ENCODE data around the gene DOCK7.
"Not testable (repeated sequence)": the region's sequence is repeated elsewhere in the genome, so short reads cannot be mapped to it uniquely, and the experiment has no call there.

Gene DOCK7

GRCh38 chr1:62567182-62567581 is 121.0 kb downstream of the DOCK7 start:
- Mint-ChIP-seq H3K36me3 (ENCODE audit: low read depth) (peaks cover 96% of the 10 kb centered on the region), H3K9me3 (peaks cover 69% of the 10 kb centered on the region)
- H3K27me3 Mint-ChIP-seq (ENCODE audit: low read depth, poor library complexity); DNase-seq; H3K4me1 Mint-ChIP-seq; H3K4me3 Mint-ChIP-seq; H3K27ac Mint-ChIP-seq: not testable (repeated sequence)

- no peak overlapping the region for H3K4me3 Mint-ChIP-seq
- no peak overlapping the region for H3K27ac Mint-ChIP-seq
- no peak for TF ChIP-seq CTCF (IDR thresholded peaks at IDR 0.05)
- H3K27me3 Mint-ChIP-seq (ENCODE audit: low read depth, poor library complexity), result no peaks in the 10 kb centered on the region
- H3K4me1 Mint-ChIP-seq, result no peaks in the 10 kb centered on the region
- peaks cover 21% of the 10 kb centered on the region for H3K9me3 Mint-ChIP-seq
- no peak for DNase-seq
- H3K36me3 Mint-ChIP-seq (ENCODE audit: low read depth), result peaks cover 62% of the 10 kb centered on the region
Measured at GRCh38 chr1:62561306-62561705, 126.9 kb downstream of the DOCK7 start.

DNA sequence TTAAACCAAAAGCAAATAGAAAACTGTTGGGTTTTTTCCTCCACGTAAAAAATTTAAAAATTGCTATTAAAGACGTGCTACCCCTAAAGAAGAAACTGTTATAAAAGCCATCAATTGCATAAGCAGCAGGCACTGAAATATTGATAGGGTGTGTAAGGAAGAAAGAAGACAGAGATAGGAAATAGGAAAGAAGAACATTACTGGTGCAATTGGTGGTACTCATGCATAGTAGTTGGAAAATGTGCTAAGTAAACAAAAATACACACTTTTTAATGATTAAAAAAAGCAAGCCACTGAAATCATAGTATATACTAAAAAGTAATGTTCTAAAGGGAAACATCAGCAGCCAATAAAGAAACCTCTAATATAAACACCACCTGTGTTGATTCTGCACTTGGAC is 143.6 kb downstream of the DOCK7 start:
- Mint-ChIP-seq H3K9me3 (no peaks in the 10 kb centered on the region), H3K4me3 (no peak overlapping the region), H3K4me1 (no peaks in the 10 kb centered on the region), H3K27me3 (ENCODE audit: low read depth, poor library complexity) (no peaks in the 10 kb centered on the region), H3K36me3 (ENCODE audit: low read depth) (peaks cover 15% of the 10 kb centered on the region), H3K27ac (no peak overlapping the region)
- no peak for TF ChIP-seq CTCF (IDR thresholded peaks at IDR 0.05)
- no peak for DNase-seq

GRCh38 chr1:62541048-62541447 is 147.1 kb downstream of the DOCK7 start:
- no peaks in the 10 kb centered on the region for H3K27me3 Mint-ChIP-seq (ENCODE audit: low read depth, poor library complexity)
- H3K36me3 Mint-ChIP-seq (ENCODE audit: low read depth), result peaks cover 22% of the 10 kb centered on the region
- H3K9me3 Mint-ChIP-seq, result no peaks in the 10 kb centered on the region

DNA sequence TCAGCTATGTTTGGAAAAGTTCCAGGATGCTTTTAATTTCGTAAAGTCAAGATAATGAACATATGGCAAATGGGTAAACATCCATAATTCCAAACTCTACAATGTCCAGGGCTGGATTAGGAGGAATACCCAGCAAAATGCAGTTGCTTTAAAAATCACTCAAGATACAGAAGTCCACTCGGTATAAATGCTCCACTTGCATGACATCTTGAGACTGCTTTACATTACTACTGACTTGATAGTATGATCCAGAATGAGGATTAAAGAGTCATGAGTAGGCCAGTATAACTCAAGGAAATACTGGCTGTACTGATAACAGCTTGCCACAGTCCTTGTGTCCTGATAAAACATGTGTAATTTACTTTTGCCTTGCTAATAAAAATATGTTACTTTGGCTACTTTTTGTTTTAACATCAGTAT is 149.1 kb downstream of the DOCK7 start:
- no peak for TF ChIP-seq CTCF (IDR thresholded peaks at IDR 0.05)
- no peaks in the 10 kb centered on the region for H3K4me1 Mint-ChIP-seq
- DNase-seq, result no peak
- peaks cover 32% of the 10 kb centered on the region for H3K36me3 Mint-ChIP-seq (ENCODE audit: low read depth)
- H3K4me3 Mint-ChIP-seq, result no peak overlapping the region
- no peaks in the 10 kb centered on the region for H3K27me3 Mint-ChIP-seq (ENCODE audit: low read depth, poor library complexity)
- H3K27ac Mint-ChIP-seq, result no peak overlapping the region
- no peaks in the 10 kb centered on the region for H3K9me3 Mint-ChIP-seq

More at GRCh38 chr1:62541048-62541447, 147.1 kb downstream of the DOCK7 start:
- no peak overlapping the region for H3K27ac Mint-ChIP-seq
- H3K4me1 Mint-ChIP-seq, result no peaks in the 10 kb centered on the region
- TF ChIP-seq CTCF (IDR thresholded peaks at IDR 0.05), result no peak
- DNase-seq, result no peak
- no peak overlapping the region for H3K4me3 Mint-ChIP-seq

DNA sequence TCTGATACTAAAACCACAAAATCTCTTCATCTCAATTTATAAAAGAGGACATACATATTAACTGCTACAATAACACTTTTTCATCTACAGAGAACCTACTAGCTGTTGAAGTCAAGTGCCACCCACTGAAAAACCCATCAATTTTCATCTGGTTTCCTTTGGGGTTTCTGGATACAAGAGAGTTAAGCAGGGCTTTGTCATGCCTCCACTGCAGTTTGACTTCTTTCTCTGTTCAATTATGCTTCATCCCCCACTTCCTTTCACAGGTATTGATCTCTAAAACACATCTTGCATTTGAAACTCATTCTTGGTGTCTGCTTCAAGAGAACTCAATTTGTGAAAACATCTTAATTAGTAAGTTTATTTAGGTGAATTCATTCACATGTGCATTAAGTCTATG is 151.3 kb downstream of the DOCK7 start:
- H3K27ac Mint-ChIP-seq, result no peak overlapping the region
- peaks cover 29% of the 10 kb centered on the region for H3K36me3 Mint-ChIP-seq (ENCODE audit: low read depth)
- H3K27me3 Mint-ChIP-seq (ENCODE audit: low read depth, poor library complexity), result no peaks in the 10 kb centered on the region
- no peak for DNase-seq
- no peaks in the 10 kb centered on the region for H3K4me1 Mint-ChIP-seq
- H3K9me3 Mint-ChIP-seq, result no peaks in the 10 kb centered on the region
- TF ChIP-seq CTCF (IDR thresholded peaks at IDR 0.05), result no peak
- H3K4me3 Mint-ChIP-seq, result no peak overlapping the region

Data from nephron progenitor cell (in vitro differentiated cells).